ENCODE measurements around the gene KRT34. TPM values are rescaled to one million over a fixed set of nuclear protein-coding genes. Genes with fewer than 3 reads are reported as not detected.

The KRT34 gene
- polyA plus RNA-seq, 1 donor from 2014 or later: not detected

DNA sequence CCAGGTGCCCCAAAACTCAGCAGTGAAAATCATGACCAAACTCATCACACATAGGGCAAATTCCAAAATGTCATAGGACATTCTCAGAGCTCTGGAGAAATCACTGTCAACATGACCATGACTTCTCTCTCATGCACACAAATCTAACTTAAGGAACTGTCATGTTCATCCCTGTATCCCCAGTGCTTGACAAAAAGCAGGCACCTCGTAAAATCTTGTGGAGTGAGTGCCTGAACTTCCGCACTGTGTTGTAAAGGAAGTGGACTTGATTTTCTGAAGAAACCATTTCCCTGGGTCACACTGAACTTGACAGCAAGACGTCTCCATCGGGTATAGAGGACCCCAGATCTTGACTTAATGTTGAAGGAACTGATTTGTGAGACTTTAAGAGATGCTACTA is 39.5 kb upstream of the KRT34 start:
- Histone ChIP-seq H3K9me3 (ENCODE audit: low read length) (no peaks in the 10 kb centered on the region), H3K4me3 (ENCODE audit: low read length) (no peak overlapping the region), H3K4me2 (ENCODE audit: low read length) (no peak overlapping the region), H4K20me1 (ENCODE audit: insufficient read depth) (no peaks in the 10 kb centered on the region), H3K79me2 (replicated peaks; ENCODE audit: insufficient read depth, low read length) (no peaks in the 10 kb centered on the region), H3K9me2 (ENCODE audit: insufficient read depth, low read length) (no peaks in the 10 kb centered on the region), H3K27me3 (ENCODE audit: insufficient read depth, low read depth, low read length) (no peaks in the 10 kb centered on the region), H2AFZ (ENCODE audit: low read depth, low read length) (no peak overlapping the region), H3F3A (ENCODE audit: insufficient read depth, low read length, poor library complexity, severe bottlenecking) (no peaks in the 10 kb centered on the region), H3K36me3 (ENCODE audit: insufficient read depth, low read length) (no peaks in the 10 kb centered on the region), H3K27ac (ENCODE audit: low read length) (no peak overlapping the region), H3K9ac (ENCODE audit: low read length) (no peak overlapping the region)
- TF ChIP-seq EP300 (conservative IDR thresholded peaks at IDR 0.05; ENCODE audit: poor library complexity, severe bottlenecking) (no peak), POLR2AphosphoS5 (IDR thresholded peaks at IDR 0.05) (no peak), EZH2 (IDR thresholded peaks at IDR 0.05; ENCODE audit: borderline replicate concordance, insufficient read depth, low read length, poor library complexity, severe bottlenecking) (no peak), RAD21 (conservative IDR thresholded peaks at IDR 0.05) (no peak), MXI1 (conservative IDR thresholded peaks at IDR 0.05; ENCODE audit: poor library complexity, severe bottlenecking) (no peak), CTCF (IDR thresholded peaks at IDR 0.05; ENCODE audit: poor library complexity, severe bottlenecking) (no peak), TAF1 (IDR thresholded peaks at IDR 0.05; ENCODE audit: low read depth) (no peak), SMC3 (conservative IDR thresholded peaks at IDR 0.05; ENCODE audit: poor library complexity) (no peak)
- TF ChIP-seq, protein P1, sequence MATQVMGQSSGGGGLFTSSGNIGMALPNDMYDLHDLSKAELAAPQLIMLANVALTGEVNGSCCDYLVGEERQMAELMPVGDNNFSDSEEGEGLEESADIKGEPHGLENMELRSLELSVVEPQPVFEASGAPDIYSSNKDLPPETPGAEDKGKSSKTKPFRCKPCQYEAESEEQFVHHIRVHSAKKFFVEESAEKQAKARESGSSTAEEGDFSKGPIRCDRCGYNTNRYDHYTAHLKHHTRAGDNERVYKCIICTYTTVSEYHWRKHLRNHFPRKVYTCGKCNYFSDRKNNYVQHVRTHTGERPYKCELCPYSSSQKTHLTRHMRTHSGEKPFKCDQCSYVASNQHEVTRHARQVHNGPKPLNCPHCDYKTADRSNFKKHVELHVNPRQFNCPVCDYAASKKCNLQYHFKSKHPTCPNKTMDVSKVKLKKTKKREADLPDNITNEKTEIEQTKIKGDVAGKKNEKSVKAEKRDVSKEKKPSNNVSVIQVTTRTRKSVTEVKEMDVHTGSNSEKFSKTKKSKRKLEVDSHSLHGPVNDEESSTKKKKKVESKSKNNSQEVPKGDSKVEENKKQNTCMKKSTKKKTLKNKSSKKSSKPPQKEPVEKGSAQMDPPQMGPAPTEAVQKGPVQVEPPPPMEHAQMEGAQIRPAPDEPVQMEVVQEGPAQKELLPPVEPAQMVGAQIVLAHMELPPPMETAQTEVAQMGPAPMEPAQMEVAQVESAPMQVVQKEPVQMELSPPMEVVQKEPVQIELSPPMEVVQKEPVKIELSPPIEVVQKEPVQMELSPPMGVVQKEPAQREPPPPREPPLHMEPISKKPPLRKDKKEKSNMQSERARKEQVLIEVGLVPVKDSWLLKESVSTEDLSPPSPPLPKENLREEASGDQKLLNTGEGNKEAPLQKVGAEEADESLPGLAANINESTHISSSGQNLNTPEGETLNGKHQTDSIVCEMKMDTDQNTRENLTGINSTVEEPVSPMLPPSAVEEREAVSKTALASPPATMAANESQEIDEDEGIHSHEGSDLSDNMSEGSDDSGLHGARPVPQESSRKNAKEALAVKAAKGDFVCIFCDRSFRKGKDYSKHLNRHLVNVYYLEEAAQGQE (IDR thresholded peaks at IDR 0.05; ENCODE audit: borderline replicate concordance): no peak

DNA sequence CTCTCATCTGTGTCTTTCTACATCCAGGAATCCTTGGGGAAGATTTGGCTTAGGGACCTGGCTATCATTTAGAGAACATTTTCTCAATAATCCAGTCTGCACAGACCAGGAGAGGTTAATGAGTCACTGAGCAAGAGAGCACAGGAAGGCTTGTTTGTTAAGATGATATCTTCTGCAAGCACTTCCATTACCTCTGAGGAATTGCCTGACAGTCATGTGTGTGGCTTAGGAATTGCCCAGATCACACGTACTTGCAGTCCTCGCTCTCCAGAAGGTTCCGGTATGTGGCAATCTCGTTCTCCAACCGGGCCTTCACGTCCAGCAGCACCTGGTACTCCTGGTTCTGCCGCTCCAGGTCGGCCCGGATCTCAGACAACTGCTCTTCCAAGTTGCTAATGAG is 39.0 kb upstream of the KRT34 start:
- no peaks in the 10 kb centered on the region for H3K9me3 ChIP-seq (ENCODE audit: low read length)
- H3K27ac ChIP-seq (ENCODE audit: low read length): no peak overlapping the region
- H3K9ac ChIP-seq (ENCODE audit: low read length): no peak overlapping the region
- no peaks in the 10 kb centered on the region for H4K20me1 ChIP-seq (ENCODE audit: insufficient read depth)
- H3K9me2 ChIP-seq (ENCODE audit: insufficient read depth, low read length): no peaks in the 10 kb centered on the region
- H3K4me2 ChIP-seq (ENCODE audit: low read length): no peak overlapping the region
- no peaks in the 10 kb centered on the region for H3K79me2 ChIP-seq (replicated peaks; ENCODE audit: insufficient read depth, low read length)
- TF ChIP-seq TAF1 (IDR thresholded peaks at IDR 0.05; ENCODE audit: low read depth) (no peak), MXI1 (conservative IDR thresholded peaks at IDR 0.05; ENCODE audit: poor library complexity, severe bottlenecking) (no peak), CTCF (IDR thresholded peaks at IDR 0.05; ENCODE audit: poor library complexity, severe bottlenecking) (no peak), RAD21 (conservative IDR thresholded peaks at IDR 0.05) (no peak), SMC3 (conservative IDR thresholded peaks at IDR 0.05; ENCODE audit: poor library complexity) (no peak), EP300 (conservative IDR thresholded peaks at IDR 0.05; ENCODE audit: poor library complexity, severe bottlenecking) (no peak), POLR2AphosphoS5 (IDR thresholded peaks at IDR 0.05) (no peak), EZH2 (IDR thresholded peaks at IDR 0.05; ENCODE audit: borderline replicate concordance, insufficient read depth, low read length, poor library complexity, severe bottlenecking) (no peak)
- TF ChIP-seq, protein P1 (IDR thresholded peaks at IDR 0.05; ENCODE audit: borderline replicate concordance): no peak
- no peaks in the 10 kb centered on the region for H3F3A ChIP-seq (ENCODE audit: insufficient read depth, low read length, poor library complexity, severe bottlenecking)
- no peaks in the 10 kb centered on the region for H3K27me3 ChIP-seq (ENCODE audit: insufficient read depth, low read depth, low read length)
- no peak overlapping the region for H2AFZ ChIP-seq (ENCODE audit: low read depth, low read length)
- no peak overlapping the region for H3K4me3 ChIP-seq (ENCODE audit: low read length)
- no peaks in the 10 kb centered on the region for H3K36me3 ChIP-seq (ENCODE audit: insufficient read depth, low read length)
